Measurements from ENCODE around the gene LRRTM4. TPM values are rescaled to one million over a fixed set of nuclear protein-coding genes. Genes with fewer than 3 reads are reported as not detected.

LRRTM4 gene
- total RNA-seq, 1 experiment from 2014 or later, result 9.4 TPM

- Mint-ChIP-seq H3K4me1 (peaks cover 5% of the 10 kb centered on the region), H3K4me3 (no peak overlapping the region), H3K9me3 (no peaks in the 10 kb centered on the region), H3K36me3 (no peaks in the 10 kb centered on the region), H3K27ac (no peak overlapping the region), H3K27me3 (ENCODE audit: low read depth) (no peaks in the 10 kb centered on the region)
- ChIA-PET POLR2A (no interaction called here), CTCF (no interaction called here)
- ATAC-seq, result no peak
- DNase-seq (ENCODE audit: low spot score), result no peak
- TF ChIP-seq FOXJ3 (CRISPR knock-in tag; IDR thresholded peaks at IDR 0.05; ENCODE audit: borderline replicate concordance), result no peak
These were observed 692.6 kb downstream of the LRRTM4 start for GRCh38 chr2:76829374-76830234.

- H3K27me3 Mint-ChIP-seq (ENCODE audit: low read depth), result no peaks in the 10 kb centered on the region
- peaks cover 5% of the 10 kb centered on the region for H3K4me1 Mint-ChIP-seq
- H3K9me3 Mint-ChIP-seq, result no peaks in the 10 kb centered on the region
- ATAC-seq (no peak), DNase-seq (ENCODE audit: low spot score) (no peak)
- no peaks in the 10 kb centered on the region for H3K36me3 Mint-ChIP-seq
- H3K27ac Mint-ChIP-seq, result no peak overlapping the region
- POLR2A ChIA-PET, result no interaction called here
- no peak overlapping the region for H3K4me3 Mint-ChIP-seq
- CTCF ChIA-PET, result no interaction called here
- TF ChIP-seq JAZF1 (CRISPR knock-in tag; IDR thresholded peaks at IDR 0.05) (no peak), ARID4B (CRISPR knock-in tag; IDR thresholded peaks at IDR 0.05; ENCODE audit: borderline replicate concordance) (no peak), IRF1 (CRISPR knock-in tag; IDR thresholded peaks at IDR 0.05) (no peak), ZNF532 (CRISPR knock-in tag; IDR thresholded peaks at IDR 0.05; ENCODE audit: borderline replicate concordance) (no peak), MYBL2 (CRISPR knock-in tag; IDR thresholded peaks at IDR 0.05) (no peak), AR (CRISPR knock-in tag; IDR thresholded peaks at IDR 0.05) (no peak), ELF4 (CRISPR knock-in tag; IDR thresholded peaks at IDR 0.05; ENCODE audit: low read depth) (no peak), TEAD4 (CRISPR knock-in tag; IDR thresholded peaks at IDR 0.05) (no peak), ZNF396 (CRISPR knock-in tag; IDR thresholded peaks at IDR 0.05; ENCODE audit: borderline replicate concordance) (no peak), ATF2 (CRISPR knock-in tag; IDR thresholded peaks at IDR 0.05; ENCODE audit: borderline replicate concordance, low read depth) (no peak), SMAD3 (CRISPR knock-in tag; IDR thresholded peaks at IDR 0.05; ENCODE audit: borderline replicate concordance) (no peak), ATF3 (CRISPR knock-in tag; conservative IDR thresholded peaks at IDR 0.05) (no peak), HMGA2 (CRISPR knock-in tag; IDR thresholded peaks at IDR 0.05) (no peak), ETV6 (CRISPR knock-in tag; IDR thresholded peaks at IDR 0.05) (no peak), FOXP4 (CRISPR knock-in tag; IDR thresholded peaks at IDR 0.05) (no peak)
These were observed 695.5 kb downstream of the LRRTM4 start for GRCh38 chr2:76826691-76827090.

Measured in WTC11 (cell line).